PC-9 (cell line): ENCODE data around the gene FAM227A. TPM values are rescaled to one million over a fixed set of nuclear protein-coding genes. Genes with fewer than 3 reads are reported as not detected.

ENCODE experiments used
- BruUV-seq: library from RNA; stranded (reverse); fragments of 400-500 nt; replicated peaks from 2 replicates; lab custom pipeline; 2021; lab: Mats Ljungman, UMichigan
- CTCF ChIA-PET: fragments of 300-600 bp; sonication (Branson Sonifier 250); formaldehyde crosslinking; loops from one replicate; lab custom pipeline; 2022; ENCODE audit warnings: antibody characterized with exemption; lab: Charles Lee
- POLR2A ChIA-PET: fragments of 300-600 bp; sonication (Branson Sonifier 250); formaldehyde crosslinking; loops from one replicate; lab custom pipeline; 2022; ENCODE audit warnings: antibody characterized with exemption; ENCODE audit not compliant: unreplicated experiment; lab: Charles Lee
- DNase-seq, 2 experiments: peaks; one replicate each; pipeline versions ENCODE4 v3.0.0 to v3.0.0-alpha.2; 2015 to 2022; ENCODE audit warnings: mixed read lengths in 1 of 2
- H2AFZ ChIP-seq: fragments of 200-600 bp; sonication (generic); 2 replicates; pipeline ENCODE4 v1.8.1; 2017; ENCODE audit warnings: antibody characterized with exemption
- H3F3A ChIP-seq: fragments of 200-600 bp; sonication (generic); 2 replicates; pipeline ENCODE4 v1.8.1; 2017; ENCODE audit warnings: antibody characterized with exemption, mild to moderate bottlenecking, low read depth; ENCODE audit not compliant: insufficient read depth
- H3K27ac ChIP-seq: fragments of 200-600 bp; sonication (generic); 2 replicates; pipeline ENCODE4 v1.6.1; 2016; ENCODE audit warnings: mixed run types
- H3K27me3 ChIP-seq: fragments of 200-600 bp; sonication (generic); 2 replicates; pipeline ENCODE4 v1.6.1; 2016; ENCODE audit warnings: low read depth, mixed run types; ENCODE audit not compliant: insufficient read depth
- H3K36me3 ChIP-seq: fragments of 200-600 bp; sonication (generic); 2 replicates; pipeline ENCODE4 v1.6.1; 2016; ENCODE audit warnings: low read depth, mixed run types
- H3K4me1 ChIP-seq: fragments of 200-600 bp; sonication (generic); replicated peaks from 2 replicates; pipeline ENCODE4 v1.6.1; 2016; ENCODE audit warnings: mixed run types; ENCODE audit not compliant: insufficient read depth
- H3K4me2 ChIP-seq: fragments of 200-600 bp; sonication (generic); 2 replicates; pipeline ENCODE4 v1.6.1; 2017; ENCODE audit warnings: mixed run types
- H3K4me3 ChIP-seq: fragments of 200-600 bp; sonication (generic); 2 replicates; pipeline ENCODE4 v1.6.1; 2016; ENCODE audit warnings: mixed run types
- H3K79me2 ChIP-seq: fragments of 200-600 bp; sonication (generic); 2 replicates; pipeline ENCODE4 v1.6.1; 2017; ENCODE audit warnings: low read depth, mixed run types
- H3K9me2 ChIP-seq: fragments of 200-600 bp; sonication (generic); 2 replicates; pipeline ENCODE4 v1.8.1; 2017; ENCODE audit warnings: mild to moderate bottlenecking; ENCODE audit not compliant: insufficient read depth
- H3K9me3 ChIP-seq: fragments of 200-600 bp; sonication (generic); 2 replicates; pipeline ENCODE4 v1.8.1; 2016; ENCODE audit warnings: low read depth; ENCODE audit not compliant: insufficient read depth
- H4K20me1 ChIP-seq: fragments of 200-600 bp; sonication (generic); 2 replicates; pipeline ENCODE4 v1.8.1; 2017; ENCODE audit not compliant: insufficient read depth
- CTCF ChIP-seq: fragments of 200-600 bp; sonication (generic); conservative IDR thresholded peaks from 2 replicates; pipeline ENCODE4 v1.6.1; 2017; ENCODE audit warnings: mixed run types, antibody characterized with exemption, mild to moderate bottlenecking, moderate library complexity
- EZH2 ChIP-seq: fragments of 200-600 bp; sonication (generic); IDR thresholded peaks from 2 replicates; pipeline ENCODE4 v1.8.0; 2017; ENCODE audit warnings: antibody characterized with exemption, low read depth
- intact Hi-C: fragments of 100-400 bp; cut with micrococcal nuclease; formaldehyde crosslinking; loops from one replicate; pipeline ENCODE4 v1.10.0; 2022; ENCODE audit not compliant: unreplicated experiment
- total RNA-seq: library from RNA; stranded (reverse); gene quantifications from 2 replicates; pipeline ENCODE4 v1.2.3, GENCODE V29; 2021

The FAM227A gene
- total RNA-seq, 1 experiment from 2014 or later = 9.8 TPM

GRCh38 chr22:38689651-38690050 is 33.5 kb upstream of the FAM227A start:
- Histone ChIP-seq H3K9me2 (no peaks in the 10 kb centered on the region), H3K9me3 (no peaks in the 10 kb centered on the region), H3K4me1 (peaks cover 9% of the 10 kb centered on the region), H3K27ac (no peak overlapping the region), H3K27me3 (no peaks in the 10 kb centered on the region), H2AFZ (no peak overlapping the region), H4K20me1 (no peaks in the 10 kb centered on the region; the same call in 1 of the 2 replicates), H3K4me3 (no peak overlapping the region), H3F3A (peaks cover 63% of the 10 kb centered on the region), H3K79me2 (peaks cover 55% of the 10 kb centered on the region), H3K4me2 (no peak overlapping the region), H3K36me3 (peaks cover 65% of the 10 kb centered on the region)
- TF ChIP-seq CTCF (no peak), EZH2 (no peak)
- DNase-seq = no peak
- no TSS peak for BruUV-seq
- POLR2A ChIA-PET = no interaction called here
- intact Hi-C loops = no loop called here
- CTCF ChIA-PET = no interaction called here

GRCh38 chr22:38685761-38686160 is 29.6 kb upstream of the FAM227A start:
- H3K36me3 ChIP-seq = peaks cover 38% of the 10 kb centered on the region
- peaks cover 4% of the 10 kb centered on the region; the same call in 1 of the 2 replicates for H3K4me1 ChIP-seq
- H3K27me3 ChIP-seq = no peaks in the 10 kb centered on the region
- H3K4me3 ChIP-seq = no peak overlapping the region
- H4K20me1 ChIP-seq = no peaks in the 10 kb centered on the region; the same call in 1 of the 2 replicates
- no peak overlapping the region for H3K27ac ChIP-seq
- no peak overlapping the region for H3K4me2 ChIP-seq
- H3F3A ChIP-seq = peaks cover 68% of the 10 kb centered on the region
- peaks cover 40% of the 10 kb centered on the region for H3K79me2 ChIP-seq
- ChIA-PET POLR2A (no interaction called here), CTCF (interaction anchor here (0.7 kb wide), 1 partner anchor 721 kb away, joined by 3 read pairs; no protein-coding TSS in a partner anchor)
- no TSS peak for BruUV-seq
- intact Hi-C loops = no loop called here
- TF ChIP-seq EZH2 (no peak), CTCF (no peak)
- no peak for DNase-seq
- no peaks in the 10 kb centered on the region for H3K9me2 ChIP-seq
- H3K9me3 ChIP-seq = no peaks in the 10 kb centered on the region
- H2AFZ ChIP-seq = no peak overlapping the region

DNA sequence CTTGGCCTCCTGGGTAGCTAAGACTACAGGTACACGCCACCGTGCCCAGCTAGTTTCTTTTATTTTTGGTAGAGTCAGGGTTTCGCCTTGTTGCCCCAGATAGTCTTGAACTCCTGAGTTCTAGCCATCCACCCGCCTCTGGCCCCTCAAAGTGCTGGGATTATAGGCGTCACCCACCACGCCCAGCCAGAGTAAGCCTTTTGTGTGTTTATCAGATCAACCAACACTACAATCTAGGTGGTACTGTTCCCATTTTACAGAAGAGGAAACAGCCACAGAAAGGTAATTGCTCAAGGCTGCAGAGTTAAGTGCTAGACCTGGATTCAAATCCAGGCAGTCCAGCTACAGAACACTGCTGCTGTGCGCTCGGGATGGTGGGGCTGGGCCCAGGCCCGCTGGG is 28.7 kb upstream of the FAM227A start:
- ChIA-PET POLR2A (interaction anchor here (0.6 kb wide), 1 partner anchor 358 kb away, joined by 6 read pairs; no protein-coding TSS in a partner anchor), CTCF (no interaction called here)
- H3K4me3 ChIP-seq = no peak overlapping the region

More for the DNA sequence above, 28.7 kb upstream of the FAM227A start:
- no peaks in the 10 kb centered on the region for H3K9me2 ChIP-seq
- no peak overlapping the region for H3K4me2 ChIP-seq
- no peak overlapping the region for H3K27ac ChIP-seq
- H3F3A ChIP-seq = peaks cover 67% of the 10 kb centered on the region
- intact Hi-C loops = no loop called here
- peaks cover 36% of the 10 kb centered on the region for H3K36me3 ChIP-seq
- H3K9me3 ChIP-seq = no peaks in the 10 kb centered on the region
- H3K27me3 ChIP-seq = no peaks in the 10 kb centered on the region
- H3K79me2 ChIP-seq = peaks cover 33% of the 10 kb centered on the region
- TF ChIP-seq CTCF = no peak
- no peak for TF ChIP-seq EZH2
- no peak overlapping the region for H2AFZ ChIP-seq
- BruUV-seq = no TSS peak
- peaks cover 4% of the 10 kb centered on the region; the same call in 1 of the 2 replicates for H3K4me1 ChIP-seq
- no peaks in the 10 kb centered on the region; the same call in 1 of the 2 replicates for H4K20me1 ChIP-seq
- no peak for DNase-seq
